DOHH2 (cell line): ENCODE data around the gene NCKAP5.

Source experiments
- H3F3A ChIP-seq: fragments of 200-600 bp; sonication (generic), shearing (Covaris generic); 2 replicates; pipeline ENCODE4 v1.6.0; 2016; ENCODE audit warnings: antibody characterized with exemption, mild to moderate bottlenecking; ENCODE audit not compliant: control insufficient read depth, insufficient read depth
- H3K27ac ChIP-seq: fragments of 200-600 bp; sonication (generic); 2 replicates; pipeline ENCODE4 v1.5.1; 2014; ENCODE audit warnings: low read depth, mild to moderate bottlenecking, low read length, moderate library complexity
- H3K27me3 ChIP-seq: fragments of 200-600 bp; sonication (generic); 2 replicates; pipeline ENCODE4 v1.6.1; 2014; ENCODE audit warnings: mild to moderate bottlenecking, low read length, mixed read lengths; ENCODE audit not compliant: control insufficient read depth
- H3K36me3 ChIP-seq: fragments of 200-600 bp; sonication (generic); 2 replicates; pipeline ENCODE4 v1.6.1; 2014; ENCODE audit warnings: mild to moderate bottlenecking, low read length, moderate library complexity, mixed read lengths; ENCODE audit not compliant: control insufficient read depth
- H3K4me1 ChIP-seq: fragments of 200-600 bp; sonication (generic); 2 replicates; pipeline ENCODE4 v1.6.1; 2014; ENCODE audit warnings: mild to moderate bottlenecking, low read length, mixed read lengths; ENCODE audit not compliant: control insufficient read depth
- H3K4me2 ChIP-seq: fragments of 200-600 bp; sonication (generic); 2 replicates; pipeline ENCODE4 v1.6.0; 2014; ENCODE audit warnings: mild to moderate bottlenecking, low read length, moderate library complexity
- H3K4me3 ChIP-seq: fragments of 200-600 bp; sonication (generic); 2 replicates; pipeline ENCODE4 v1.5.1; 2014; ENCODE audit warnings: mild to moderate bottlenecking, low read length, mixed read lengths
- H3K79me2 ChIP-seq: fragments of 200-600 bp; sonication (generic); 2 replicates; pipeline ENCODE4 v1.6.1; 2014; ENCODE audit warnings: mild to moderate bottlenecking, low read length, mixed read lengths; ENCODE audit not compliant: control insufficient read depth
- H3K9me2 ChIP-seq: fragments of 200-600 bp; sonication (generic); replicated peaks from 2 replicates; pipeline ENCODE4 v1.6.1; 2014; ENCODE audit warnings: mild to moderate bottlenecking, low read length, mixed read lengths; ENCODE audit not compliant: control insufficient read depth
- H3K9me3 ChIP-seq: fragments of 200-600 bp; sonication (generic); 2 replicates; pipeline ENCODE4 v1.6.1; 2014; ENCODE audit warnings: antibody characterized with exemption, low read length, mixed read lengths; ENCODE audit not compliant: control insufficient read depth, insufficient read depth
- H4K20me1 ChIP-seq: fragments of 200-600 bp; sonication (generic); 2 replicates; pipeline ENCODE4 v1.6.0; 2014; ENCODE audit warnings: low read depth, mild to moderate bottlenecking, antibody characterized with exemption, low read length, moderate library complexity; ENCODE audit not compliant: control insufficient read depth, insufficient read depth
- EZH2phosphoT487 ChIP-seq: fragments of 200-600 bp; sonication (generic); IDR thresholded peaks from 2 replicates; pipeline ENCODE4 v1.6.1; 2017; ENCODE audit warnings: borderline replicate concordance, mild to moderate bottlenecking, antibody characterized with exemption, low read length, moderate library complexity, mixed read lengths
- TF ChIP-seq, protein P1 (sequence below): fragments of 200-600 bp; sonication (generic); IDR thresholded peaks from one replicate; pipeline ENCODE4 v1.5.1; 2014; ENCODE audit warnings: antibody characterized with exemption, mild to moderate bottlenecking, low read depth, low read length; ENCODE audit not compliant: poor library complexity, severe bottlenecking

NCKAP5 gene

GRCh38 chr2:132845339-132845738 lies 722.9 kb downstream of the NCKAP5 start:
- H3K79me2 ChIP-seq: no peaks in the 10 kb centered on the region
- TF ChIP-seq EZH2phosphoT487: no peak
- TF ChIP-seq, protein P1, sequence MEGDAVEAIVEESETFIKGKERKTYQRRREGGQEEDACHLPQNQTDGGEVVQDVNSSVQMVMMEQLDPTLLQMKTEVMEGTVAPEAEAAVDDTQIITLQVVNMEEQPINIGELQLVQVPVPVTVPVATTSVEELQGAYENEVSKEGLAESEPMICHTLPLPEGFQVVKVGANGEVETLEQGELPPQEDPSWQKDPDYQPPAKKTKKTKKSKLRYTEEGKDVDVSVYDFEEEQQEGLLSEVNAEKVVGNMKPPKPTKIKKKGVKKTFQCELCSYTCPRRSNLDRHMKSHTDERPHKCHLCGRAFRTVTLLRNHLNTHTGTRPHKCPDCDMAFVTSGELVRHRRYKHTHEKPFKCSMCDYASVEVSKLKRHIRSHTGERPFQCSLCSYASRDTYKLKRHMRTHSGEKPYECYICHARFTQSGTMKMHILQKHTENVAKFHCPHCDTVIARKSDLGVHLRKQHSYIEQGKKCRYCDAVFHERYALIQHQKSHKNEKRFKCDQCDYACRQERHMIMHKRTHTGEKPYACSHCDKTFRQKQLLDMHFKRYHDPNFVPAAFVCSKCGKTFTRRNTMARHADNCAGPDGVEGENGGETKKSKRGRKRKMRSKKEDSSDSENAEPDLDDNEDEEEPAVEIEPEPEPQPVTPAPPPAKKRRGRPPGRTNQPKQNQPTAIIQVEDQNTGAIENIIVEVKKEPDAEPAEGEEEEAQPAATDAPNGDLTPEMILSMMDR: no peak
- H4K20me1 ChIP-seq: no peaks in the 10 kb centered on the region
- H3K9me3 ChIP-seq: no peaks in the 10 kb centered on the region
- no peaks in the 10 kb centered on the region for H3K9me2 ChIP-seq
- no peaks in the 10 kb centered on the region for H3K27me3 ChIP-seq
- no peaks in the 10 kb centered on the region for H3K36me3 ChIP-seq
- no peak overlapping the region for H3K27ac ChIP-seq
- H3K4me2 ChIP-seq: no peak overlapping the region
- H3K4me1 ChIP-seq: no peaks in the 10 kb centered on the region
- no peak overlapping the region for H3K4me3 ChIP-seq
- H3F3A ChIP-seq: no peaks in the 10 kb centered on the region

- Histone ChIP-seq H3K4me2 (no peak overlapping the region), H3K79me2 (no peaks in the 10 kb centered on the region)
Observed at GRCh38 chr2:132844585-132844984, 723.7 kb downstream of the NCKAP5 start.

DNA sequence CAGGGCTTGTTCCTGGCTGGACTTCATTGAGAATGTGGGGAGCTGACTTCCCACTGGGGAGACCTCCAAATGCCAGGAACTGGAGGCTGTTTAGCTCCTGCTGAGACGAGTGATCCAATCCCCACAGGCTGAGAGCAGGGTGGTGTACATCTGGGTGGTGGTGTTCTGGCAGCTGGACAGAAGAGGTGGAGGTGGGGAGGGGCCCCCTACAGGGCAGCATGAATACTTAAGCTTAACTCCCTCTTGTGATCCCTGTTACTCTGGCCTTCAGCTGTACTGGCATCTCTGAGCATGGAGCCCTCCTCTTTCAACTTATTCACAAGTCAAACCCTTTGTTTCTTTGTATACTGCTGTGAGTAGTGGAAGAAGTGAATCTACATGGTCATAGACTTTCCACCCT lies 730.5 kb downstream of the NCKAP5 start:
- no peaks in the 10 kb centered on the region for H3K79me2 ChIP-seq
- H3K4me1 ChIP-seq: no peaks in the 10 kb centered on the region
- no peaks in the 10 kb centered on the region for H3K9me2 ChIP-seq
- no peak overlapping the region for H3K27ac ChIP-seq
- no peak overlapping the region for H3K4me3 ChIP-seq
- no peaks in the 10 kb centered on the region for H4K20me1 ChIP-seq
- H3F3A ChIP-seq: no peaks in the 10 kb centered on the region
- no peaks in the 10 kb centered on the region for H3K27me3 ChIP-seq
- no peaks in the 10 kb centered on the region; the same call in 1 of the 2 replicates for H3K9me3 ChIP-seq
- no peak overlapping the region for H3K4me2 ChIP-seq
- TF ChIP-seq, protein P1: no peak
- TF ChIP-seq EZH2phosphoT487: no peak
- no peaks in the 10 kb centered on the region for H3K36me3 ChIP-seq

More at GRCh38 chr2:132844585-132844984, 723.7 kb downstream of the NCKAP5 start:
- Histone ChIP-seq H3K4me3 (no peak overlapping the region), H3K27ac (no peak overlapping the region), H4K20me1 (no peaks in the 10 kb centered on the region), H3K27me3 (no peaks in the 10 kb centered on the region), H3K36me3 (no peaks in the 10 kb centered on the region), H3K4me1 (no peaks in the 10 kb centered on the region), H3K9me2 (no peaks in the 10 kb centered on the region), H3K9me3 (no peaks in the 10 kb centered on the region), H3F3A (no peaks in the 10 kb centered on the region)
- TF ChIP-seq EZH2phosphoT487: no peak
- TF ChIP-seq, protein P1: no peak
